Caco-2 (cell line): Measurements from ENCODE around the gene ATP8A1. TPM values are rescaled to one million over a fixed set of nuclear protein-coding genes. Genes with fewer than 3 reads are reported as not detected.
A peak's percentile ranks its signal among the peaks of the same experiment; 100 is the strongest.

ENCODE experiments used
- BruUV-seq: library from RNA; stranded (reverse); fragments of 400-500 nt; replicated peaks from 2 replicates; lab custom pipeline; 2021; lab: Mats Ljungman, UMichigan
- CTCF ChIA-PET: fragments of 300-600 bp; sonication (Branson Sonifier 250); formaldehyde crosslinking; loops from one replicate; lab custom pipeline; 2022; ENCODE audit warnings: antibody characterized with exemption; lab: Charles Lee
- POLR2A ChIA-PET: fragments of 300-600 bp; sonication (Branson Sonifier 250); formaldehyde crosslinking; loops from one replicate; lab custom pipeline; 2022; ENCODE audit warnings: antibody characterized with exemption; lab: Charles Lee
- DNase-seq, 2 experiments: peaks; one replicate each; pipeline versions ENCODE4 v3.0.0 to v3.0.0-alpha.2; 2020 to 2022
- H3K27me3 ChIP-seq: replicated peaks from 2 replicates; pipeline ENCODE4 v1.6.0; 2011; ENCODE audit warnings: low read length; ENCODE audit not compliant: control insufficient read depth, insufficient read depth
- H3K36me3 ChIP-seq: 2 replicates; pipeline ENCODE4 v1.5.1; 2011; ENCODE audit warnings: low read length; ENCODE audit not compliant: control insufficient read depth, insufficient read depth
- H3K4me1 ChIP-seq: fragments of 250-450 bp; sonication (Bioruptor Pico); 2 replicates; pipeline ENCODE4 v1.5.1; 2020; ENCODE audit warnings: mild to moderate bottlenecking
- H3K4me3 ChIP-seq: 2 replicates; pipeline ENCODE4 v1.5.1; 2011; ENCODE audit warnings: low read depth, mild to moderate bottlenecking, control low read depth, low read length
- H3K9me3 ChIP-seq: fragments of 250-450 bp; sonication (Bioruptor Pico); 2 replicates; pipeline ENCODE4 v1.5.1; 2020; ENCODE audit warnings: mild to moderate bottlenecking, moderate library complexity
- H3K27ac Mint-ChIP-seq: one replicate; pipeline ENCODE4 v1.8.0; 2022; ENCODE audit warnings: mixed read lengths; ENCODE audit not compliant: unreplicated experiment
- H3K27me3 Mint-ChIP-seq: one replicate; pipeline ENCODE4 v1.8.0; 2022; ENCODE audit warnings: mixed read lengths; ENCODE audit not compliant: insufficient read depth, unreplicated experiment
- H3K36me3 Mint-ChIP-seq: one replicate; pipeline ENCODE4 v1.8.0; 2022; ENCODE audit warnings: mild to moderate bottlenecking, mixed read lengths; ENCODE audit not compliant: insufficient read depth, unreplicated experiment
- H3K4me1 Mint-ChIP-seq: one replicate; pipeline ENCODE4 v1.8.0; 2022; ENCODE audit warnings: low read depth, mixed read lengths; ENCODE audit not compliant: unreplicated experiment
- H3K4me3 Mint-ChIP-seq: one replicate; pipeline ENCODE4 v1.8.0; 2022; ENCODE audit warnings: mild to moderate bottlenecking, moderate library complexity, mixed read lengths; ENCODE audit not compliant: unreplicated experiment
- H3K9me3 Mint-ChIP-seq: one replicate; pipeline ENCODE4 v1.8.0; 2022; ENCODE audit warnings: mixed read lengths; ENCODE audit not compliant: unreplicated experiment
- intact Hi-C: fragments of 100-400 bp; cut with micrococcal nuclease; formaldehyde crosslinking; loops from one replicate; pipeline ENCODE4 v1.10.0; 2022; ENCODE audit not compliant: unreplicated experiment
- total RNA-seq: library from RNA; stranded (reverse); gene quantifications from 2 replicates; pipeline ENCODE4 v1.2.3, GENCODE V29; 2022
- TF ChIP-seq, protein P1 (sequence below), 2 experiments: fragments of 200-600 bp in 1 of 2; IDR thresholded peaks; 1 replicate in 1 of 2; 2 replicates in 1 of 2; pipeline versions ENCODE4 v1.5.1 to v1.8.0; 2011 to 2022; ENCODE audit warnings: antibody characterized with exemption in 1 of 2, control low read depth in 1 of 2, inconsistent platforms in 1 of 2, low read depth in 1 of 2, low read length in 1 of 2, mild to moderate bottlenecking in 1 of 2, moderate library complexity in 1 of 2; ENCODE audit not compliant: insufficient read depth in 1 of 2, severe bottlenecking in 1 of 2, unreplicated experiment in 1 of 2

Gene ATP8A1
- total RNA-seq, 1 experiment from 2014 or later = 9.3 TPM

DNA sequence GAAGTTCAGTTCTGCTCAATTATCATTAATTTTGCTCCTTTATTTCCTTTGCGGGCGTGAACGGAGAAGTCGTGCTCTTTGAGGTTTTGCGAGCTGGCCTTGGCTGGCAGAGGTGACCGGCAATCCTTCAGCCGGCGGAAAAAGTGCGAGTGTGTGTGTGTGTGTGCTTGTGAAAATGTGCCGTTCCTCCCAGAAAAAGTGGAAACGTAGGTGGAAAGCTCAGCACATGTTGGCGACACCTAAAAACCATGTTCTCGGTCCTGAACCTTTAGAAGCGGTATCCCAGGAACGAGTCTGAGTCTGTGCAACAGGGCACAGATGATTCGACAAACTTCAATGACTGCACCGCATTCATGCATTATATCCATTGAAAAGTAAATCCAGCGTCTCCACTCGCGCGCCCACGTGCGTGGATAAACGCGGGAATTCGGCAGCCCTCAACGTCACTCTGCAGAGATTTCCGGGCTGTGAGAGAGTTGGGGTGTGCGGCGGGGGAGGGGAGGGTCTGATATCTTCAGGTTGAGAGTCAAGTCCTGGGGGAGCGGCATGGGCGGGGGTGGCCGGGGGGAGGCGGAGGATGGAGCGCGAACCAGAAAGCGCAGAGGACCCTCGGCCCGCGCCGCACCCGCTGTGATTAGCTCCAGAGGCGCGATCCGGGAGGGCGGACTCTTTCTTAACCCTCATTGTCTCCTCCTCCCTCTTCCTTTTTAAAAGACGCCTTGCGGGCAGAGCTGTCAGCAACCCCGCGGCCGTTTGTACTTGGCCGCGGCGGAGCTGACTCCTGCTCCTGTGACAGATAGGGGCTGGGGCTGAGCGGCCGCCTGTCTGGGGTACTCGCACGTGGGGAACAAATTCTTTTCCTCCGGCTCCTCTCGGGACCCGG lies 259.9 kb downstream of the ATP8A1 start, which contains the start of gene SHISA3:
Gene SHISA3, plus strand, starts transcription at position 737 of the 883 bp plus-strand sequence. CDS start 569 bp downstream, outside the sequence.
- Histone ChIP-seq H3K4me1 (no peaks in the 10 kb centered on the region), H3K4me3 (peak within 1 kb of the TSS; percentile 31), H3K27me3 (peaks cover 3% of the 10 kb centered on the region; the same call in 1 of the 2 replicates), H3K36me3 (no peaks in the 10 kb centered on the region), H3K9me3 (no peaks in the 10 kb centered on the region)
- TF ChIP-seq, protein P1, sequence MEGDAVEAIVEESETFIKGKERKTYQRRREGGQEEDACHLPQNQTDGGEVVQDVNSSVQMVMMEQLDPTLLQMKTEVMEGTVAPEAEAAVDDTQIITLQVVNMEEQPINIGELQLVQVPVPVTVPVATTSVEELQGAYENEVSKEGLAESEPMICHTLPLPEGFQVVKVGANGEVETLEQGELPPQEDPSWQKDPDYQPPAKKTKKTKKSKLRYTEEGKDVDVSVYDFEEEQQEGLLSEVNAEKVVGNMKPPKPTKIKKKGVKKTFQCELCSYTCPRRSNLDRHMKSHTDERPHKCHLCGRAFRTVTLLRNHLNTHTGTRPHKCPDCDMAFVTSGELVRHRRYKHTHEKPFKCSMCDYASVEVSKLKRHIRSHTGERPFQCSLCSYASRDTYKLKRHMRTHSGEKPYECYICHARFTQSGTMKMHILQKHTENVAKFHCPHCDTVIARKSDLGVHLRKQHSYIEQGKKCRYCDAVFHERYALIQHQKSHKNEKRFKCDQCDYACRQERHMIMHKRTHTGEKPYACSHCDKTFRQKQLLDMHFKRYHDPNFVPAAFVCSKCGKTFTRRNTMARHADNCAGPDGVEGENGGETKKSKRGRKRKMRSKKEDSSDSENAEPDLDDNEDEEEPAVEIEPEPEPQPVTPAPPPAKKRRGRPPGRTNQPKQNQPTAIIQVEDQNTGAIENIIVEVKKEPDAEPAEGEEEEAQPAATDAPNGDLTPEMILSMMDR (IDR thresholded peaks at IDR 0.05; ENCODE audit: insufficient read depth in 1 of 2, low read depth in 1 of 2, low read length in 1 of 2, severe bottlenecking in 1 of 2, unreplicated experiment in 1 of 2) = no peak
- ChIA-PET CTCF (interaction anchor here (1.0 to 1.1 kb wide), 2 partner anchors 26 to 123 kb away, joined by 3 to 4 read pairs; no protein-coding TSS in a partner anchor), POLR2A (no interaction called here)
- Mint-ChIP-seq H3K27ac (no peak within 1 kb of the TSS), H3K4me1 (no peaks in the 10 kb centered on the region), H3K4me3 (peak within 1 kb of the TSS; percentile 75), H3K36me3 (no peaks in the 10 kb centered on the region), H3K9me3 (no peaks in the 10 kb centered on the region), H3K27me3 (peaks cover 36% of the 10 kb centered on the region)
- BruUV-seq = no TSS peak
- DNase-seq = peak in 1 of 2 experiments; percentile 16
- intact Hi-C loops = loop anchor here (5.0 kb wide), 1 partner anchor 105 kb away; no protein-coding TSS in a partner anchor

DNA sequence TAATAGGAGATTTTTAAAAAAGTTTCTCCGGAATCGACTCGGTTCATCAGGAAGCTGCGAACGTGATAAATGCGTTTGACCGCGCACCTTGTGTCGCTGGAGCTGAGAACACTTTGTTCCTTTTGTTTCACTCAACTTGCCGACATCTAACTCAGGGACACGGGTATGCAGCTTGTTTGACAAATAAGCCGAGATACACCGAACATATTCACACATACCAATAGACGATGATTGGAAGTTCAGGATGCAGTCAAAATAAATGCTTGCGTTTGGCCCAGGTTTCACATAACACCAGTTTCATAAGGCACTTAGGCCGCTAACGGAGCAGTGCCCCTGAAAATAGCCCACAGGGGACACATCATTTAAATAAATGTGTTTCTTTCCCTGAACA lies 260.5 kb downstream of the ATP8A1 start:
- H3K27ac Mint-ChIP-seq = no peak overlapping the region
- CTCF ChIA-PET = interaction anchor here (1.0 kb wide), 1 partner anchor 123 kb away, joined by 4 read pairs; no protein-coding TSS in a partner anchor
- peaks cover 34% of the 10 kb centered on the region for H3K27me3 Mint-ChIP-seq
- no TSS peak for BruUV-seq
- POLR2A ChIA-PET = no interaction called here
- Histone ChIP-seq H3K4me3 (no peak overlapping the region), H3K4me1 (no peaks in the 10 kb centered on the region), H3K27me3 (peaks cover 3% of the 10 kb centered on the region; the same call in 1 of the 2 replicates), H3K36me3 (no peaks in the 10 kb centered on the region), H3K9me3 (no peaks in the 10 kb centered on the region)
- no peaks in the 10 kb centered on the region for H3K9me3 Mint-ChIP-seq
- H3K36me3 Mint-ChIP-seq = no peaks in the 10 kb centered on the region
- TF ChIP-seq, protein P1 (IDR thresholded peaks at IDR 0.05; ENCODE audit: insufficient read depth in 1 of 2, low read depth in 1 of 2, low read length in 1 of 2, severe bottlenecking in 1 of 2, unreplicated experiment in 1 of 2) = no peak
- intact Hi-C loops = loop anchor here (5.0 kb wide), 1 partner anchor 106 kb away; no protein-coding TSS in a partner anchor
- DNase-seq = no peak
- H3K4me3 Mint-ChIP-seq = peak overlapping the region; percentile 75
- H3K4me1 Mint-ChIP-seq = no peaks in the 10 kb centered on the region

DNA sequence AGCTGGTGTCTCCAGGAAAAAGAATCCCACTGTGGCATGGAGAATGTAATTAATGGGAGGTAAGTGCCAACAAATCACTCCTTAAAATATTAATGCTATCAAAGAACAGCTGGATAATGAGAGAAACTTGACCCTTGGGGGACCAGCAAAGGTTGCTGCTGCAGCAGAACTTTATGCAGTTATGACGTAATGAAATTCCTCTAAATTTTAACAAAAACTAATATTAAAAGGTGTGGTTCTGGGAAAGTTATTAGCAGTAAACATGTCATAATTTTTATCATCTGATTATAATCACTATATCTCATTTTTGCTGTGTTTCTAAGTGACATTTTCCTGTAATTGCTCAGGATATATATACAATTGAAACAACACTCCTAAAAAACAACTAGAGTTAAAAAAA lies 261.3 kb downstream of the ATP8A1 start:
- no peaks in the 10 kb centered on the region for H3K9me3 ChIP-seq
- Mint-ChIP-seq H3K36me3 (no peaks in the 10 kb centered on the region), H3K27me3 (peaks cover 31% of the 10 kb centered on the region), H3K4me3 (no peak overlapping the region), H3K4me1 (no peaks in the 10 kb centered on the region), H3K27ac (no peak overlapping the region), H3K9me3 (no peaks in the 10 kb centered on the region)
- peaks cover 3% of the 10 kb centered on the region; the same call in 1 of the 2 replicates for H3K27me3 ChIP-seq
- TF ChIP-seq, protein P1 (IDR thresholded peaks at IDR 0.05; ENCODE audit: insufficient read depth in 1 of 2, low read depth in 1 of 2, low read length in 1 of 2, severe bottlenecking in 1 of 2, unreplicated experiment in 1 of 2) = no peak
- no peaks in the 10 kb centered on the region for H3K36me3 ChIP-seq
- H3K4me3 ChIP-seq = no peak overlapping the region
- no peak for DNase-seq
- POLR2A ChIA-PET = no interaction called here
- intact Hi-C loops = loop anchor here (5.0 kb wide), 1 partner anchor 107 kb away; no protein-coding TSS in a partner anchor
- H3K4me1 ChIP-seq = no peaks in the 10 kb centered on the region
- CTCF ChIA-PET = interaction anchor here (0.8 kb wide), 1 partner anchor 124 kb away, joined by 3 read pairs; no protein-coding TSS in a partner anchor
- BruUV-seq = no TSS peak
